Endothelial cell (in vitro differentiated cells): ENCODE data around the gene RAD51B. TPM values are rescaled to one million over a fixed set of nuclear protein-coding genes. Genes with fewer than 3 reads are reported as not detected.
A peak's percentile ranks its signal among the peaks of the same experiment; 100 is the strongest.

ENCODE experiments used
- DNase-seq: peaks from one replicate; pipeline ENCODE4 v3.0.0; 2021; ENCODE audit warnings: low spot score
- H3K27ac Mint-ChIP-seq: one replicate; pipeline ENCODE4 v1.8.0; 2021; ENCODE audit warnings: mixed read lengths, inconsistent platforms; ENCODE audit not compliant: unreplicated experiment
- H3K27me3 Mint-ChIP-seq: one replicate; pipeline ENCODE4 v1.8.0; 2021; ENCODE audit warnings: mild to moderate bottlenecking, moderate library complexity, mixed read lengths, inconsistent platforms; ENCODE audit not compliant: unreplicated experiment
- H3K36me3 Mint-ChIP-seq: one replicate; pipeline ENCODE4 v1.8.0; 2021; ENCODE audit warnings: mild to moderate bottlenecking, low read depth, mixed read lengths, inconsistent platforms; ENCODE audit not compliant: unreplicated experiment
- H3K4me1 Mint-ChIP-seq: one replicate; pipeline ENCODE4 v1.8.0; 2021; ENCODE audit warnings: mild to moderate bottlenecking, mixed read lengths, inconsistent platforms; ENCODE audit not compliant: unreplicated experiment
- H3K4me3 Mint-ChIP-seq: one replicate; pipeline ENCODE4 v1.8.0; 2021; ENCODE audit warnings: mild to moderate bottlenecking, mixed read lengths, inconsistent platforms; ENCODE audit not compliant: unreplicated experiment
- H3K9me3 Mint-ChIP-seq: one replicate; pipeline ENCODE4 v1.8.0; 2021; ENCODE audit warnings: mixed read lengths, inconsistent platforms; ENCODE audit not compliant: unreplicated experiment
- CTCF ChIP-seq: fragments of 200-600 bp; sonication (generic); IDR thresholded peaks from one replicate; pipeline ENCODE4 v1.5.0; 2021; ENCODE audit warnings: antibody characterized with exemption; ENCODE audit not compliant: unreplicated experiment
- total RNA-seq: library from RNA; stranded (reverse); fragmentation: NEBNext Ultra II Directional; extraction: Animal tissue kit (Norgen Biotek cat#: 25700); gene quantifications from one replicate; pipeline ENCODE4 v1.2.1, GENCODE V29; 2021; ENCODE audit not compliant: unreplicated experiment

The RAD51B gene
- total RNA-seq, 1 donor from 2014 or later, result 23.5 TPM

DNA sequence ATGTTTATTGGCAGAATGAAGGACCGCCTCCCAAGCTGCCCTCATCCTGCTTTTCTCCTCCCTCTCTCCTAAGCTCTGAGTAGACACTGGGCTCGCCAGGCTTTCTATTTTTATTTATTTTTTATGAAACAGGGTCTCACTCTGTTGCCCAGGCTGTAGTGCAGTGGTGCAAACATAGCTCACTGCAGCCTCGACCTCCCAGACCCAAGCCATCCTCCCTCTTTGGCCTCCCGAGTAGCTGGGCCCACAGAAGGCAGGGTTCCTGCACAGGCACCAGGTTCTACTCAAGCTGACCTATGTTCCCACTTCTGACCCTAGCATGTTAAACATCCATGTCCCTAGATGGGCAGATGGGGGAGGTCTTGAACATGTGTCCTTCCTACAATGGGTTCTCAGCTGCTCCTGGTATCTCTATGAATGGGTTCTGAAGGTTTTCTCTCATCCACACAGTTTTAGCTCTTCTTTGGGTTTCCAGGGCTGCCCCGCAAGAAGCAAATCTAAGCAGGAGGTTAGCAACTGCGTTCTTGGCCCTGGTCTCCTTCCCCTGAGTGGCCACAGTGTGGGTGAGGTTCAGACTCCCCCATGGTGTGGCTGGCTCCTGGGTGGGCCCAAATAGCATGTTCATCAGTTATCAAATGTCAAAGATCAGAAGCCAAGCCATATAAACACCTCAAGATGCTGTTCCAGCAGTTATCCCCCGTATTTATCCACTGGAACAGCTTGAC lies 805.9 kb downstream of the RAD51B start:
- no peak for DNase-seq
- Mint-ChIP-seq H3K9me3 (no peaks in the 10 kb centered on the region), H3K4me1 (peaks cover 7% of the 10 kb centered on the region), H3K27ac (no peak overlapping the region), H3K36me3 (peaks cover 5% of the 10 kb centered on the region), H3K4me3 (no peak overlapping the region), H3K27me3 (peaks cover 8% of the 10 kb centered on the region)
- TF ChIP-seq CTCF, result no peak

- Mint-ChIP-seq H3K27ac (no peak overlapping the region), H3K4me1 (peaks cover 7% of the 10 kb centered on the region), H3K9me3 (no peaks in the 10 kb centered on the region), H3K4me3 (no peak overlapping the region), H3K36me3 (no peaks in the 10 kb centered on the region), H3K27me3 (peaks cover 8% of the 10 kb centered on the region)
- no peak for TF ChIP-seq CTCF
- no peak for DNase-seq
Measured at GRCh38 chr14:68626386-68626785, 806.8 kb downstream of the RAD51B start.

GRCh38 chr14:68627050-68627867 lies 807.7 kb downstream of the RAD51B start:
- H3K27me3 Mint-ChIP-seq, result peaks cover 8% of the 10 kb centered on the region
- H3K9me3 Mint-ChIP-seq, result no peaks in the 10 kb centered on the region
- no peak overlapping the region for H3K27ac Mint-ChIP-seq
- H3K4me3 Mint-ChIP-seq, result peak overlapping the region; percentile 21
- no peaks in the 10 kb centered on the region for H3K36me3 Mint-ChIP-seq
- peaks cover 7% of the 10 kb centered on the region for H3K4me1 Mint-ChIP-seq
- no peak for TF ChIP-seq CTCF
- no peak for DNase-seq

- Mint-ChIP-seq H3K4me3 (no peak overlapping the region), H3K4me1 (peaks cover 8% of the 10 kb centered on the region), H3K9me3 (no peaks in the 10 kb centered on the region), H3K36me3 (no peaks in the 10 kb centered on the region), H3K27me3 (peaks cover 7% of the 10 kb centered on the region), H3K27ac (no peak overlapping the region)
- no peak for TF ChIP-seq CTCF
- peak; percentile 32 for DNase-seq
Measured at GRCh38 chr14:68627868-68628604, 808.5 kb downstream of the RAD51B start.
